CD4-positive, alpha-beta T cell (primary cell): ENCODE measurements around the gene PGLYRP4. TPM values are rescaled to one million over a fixed set of nuclear protein-coding genes. Genes with fewer than 3 reads are reported as not detected.

Source experiments
- ATAC-seq: fragments of 200-7000 bp; cut with Tn5 transposase; one replicate; pipeline ENCODE4 v1.10.0; 2022; ENCODE audit warnings: mild to moderate bottlenecking; ENCODE audit not compliant: poor library complexity
- CTCF ChIA-PET: fragments of 350-600 bp; sonication (Branson Sonifier 250); formaldehyde crosslinking; loops from one replicate; lab custom pipeline; 2021; ENCODE audit warnings: antibody characterized with exemption, inconsistent platforms; lab: Charles Lee
- POLR2A ChIA-PET: fragments of 350-600 bp; sonication (Branson Sonifier 250); formaldehyde crosslinking; loops from one replicate; lab custom pipeline; 2021; ENCODE audit warnings: antibody characterized with exemption, inconsistent platforms; lab: Charles Lee
- DNase-seq, 14 experiments: peaks; one replicate each; pipeline ENCODE4 v3.0.0-alpha.2; 2013 to 2020; ENCODE audit warnings: mixed read lengths in 2 of 14
- H3K27ac ChIP-seq, 2 donors: one replicate each; pipeline versions ENCODE4 v1.5.1 to v1.7.0; 2013; ENCODE audit warnings: low read length in 2 of 2, low read depth in 1 of 2, mild to moderate bottlenecking in 1 of 2
- H3K27me3 ChIP-seq, 2 experiments: 1 replicate in 1 of 2; 2 replicates in 1 of 2; pipeline versions ENCODE4 v1.6.1 to v1.7.0; 2013; ENCODE audit warnings: low read length in 2 of 2, control low read depth in 1 of 2, mild to moderate bottlenecking in 1 of 2, moderate library complexity in 1 of 2; ENCODE audit not compliant: insufficient read depth in 2 of 2, control insufficient read depth in 1 of 2
- H3K36me3 ChIP-seq: one replicate; pipeline ENCODE4 v1.6.1; 2013; ENCODE audit warnings: low read length, control low read depth; ENCODE audit not compliant: insufficient read depth
- H3K4me1 ChIP-seq: one replicate; pipeline ENCODE4 v1.6.1; 2013; ENCODE audit warnings: low read length, control low read depth; ENCODE audit not compliant: insufficient read depth
- H3K4me3 ChIP-seq: one replicate; pipeline ENCODE4 v1.5.1; 2013; ENCODE audit warnings: mild to moderate bottlenecking, low read length, moderate library complexity
- H3K9me3 ChIP-seq, 2 experiments: 1 replicate in 1 of 2; 2 replicates in 1 of 2; pipeline versions ENCODE4 v1.6.1 to v1.7.0; 2013; ENCODE audit warnings: low read length in 2 of 2, mild to moderate bottlenecking in 2 of 2, control low read depth in 1 of 2, moderate library complexity in 1 of 2; ENCODE audit not compliant: control insufficient read depth in 1 of 2, insufficient read depth in 1 of 2
- H3K27ac Mint-ChIP-seq: one replicate; pipeline ENCODE4 v1.8.0; 2020; ENCODE audit warnings: mixed read lengths
- H3K27me3 Mint-ChIP-seq: one replicate; pipeline ENCODE4 v1.8.0; 2021; ENCODE audit warnings: mixed read lengths
- H3K36me3 Mint-ChIP-seq: one replicate; pipeline ENCODE4 v1.8.0; 2021; ENCODE audit warnings: low read depth, mixed read lengths
- H3K4me1 Mint-ChIP-seq: one replicate; pipeline ENCODE4 v1.8.0; 2021; ENCODE audit warnings: low read depth, mixed read lengths
- H3K4me3 Mint-ChIP-seq: one replicate; pipeline ENCODE4 v1.8.0; 2020; ENCODE audit warnings: mild to moderate bottlenecking, mixed read lengths
- H3K9me3 Mint-ChIP-seq: one replicate; pipeline ENCODE4 v1.8.0; 2020; ENCODE audit warnings: mixed read lengths
- CTCF ChIP-seq: fragments of 200-600 bp; IDR thresholded peaks from one replicate; pipeline ENCODE4 v1.8.0; 2022; ENCODE audit warnings: antibody characterized with exemption, mild to moderate bottlenecking
- intact Hi-C, 2 experiments: fragments of 100-400 bp; cut with DNase I in 1 of 2; cut with micrococcal nuclease in 1 of 2; formaldehyde crosslinking; loops; one replicate each; pipeline versions ENCODE4 v1.15.1 to v1.9.0; 2023 to 2025; cut with DNase I, micrococcal nuclease
- total RNA-seq, 174 experiments: library from RNA in 2 of 174; stranded (reverse) in 2 of 174; gene quantifications; one replicate each; pipeline ENCODE4 v1.2.3 and lab custom pipeline; 2021 to 2026

Gene PGLYRP4
- total RNA-seq, 2 experiments from 2014 or later, result not detected

- no peak overlapping the region for H3K4me3 Mint-ChIP-seq
- no peaks in the 10 kb centered on the region for H3K4me1 ChIP-seq
- no peaks in the 10 kb centered on the region for H3K4me1 Mint-ChIP-seq
- peaks cover 20% of the 10 kb centered on the region for H3K27me3 Mint-ChIP-seq
- ChIA-PET POLR2A (no interaction called here), CTCF (no interaction called here)
- DNase-seq, result no peak
- H3K36me3 Mint-ChIP-seq, result no peaks in the 10 kb centered on the region
- ATAC-seq, result no peak
- H3K9me3 Mint-ChIP-seq, result peaks cover 2% of the 10 kb centered on the region
- no peaks in the 10 kb centered on the region for H3K36me3 ChIP-seq
- TF ChIP-seq CTCF, result no peak
- peaks cover 0 to 3% of the 10 kb centered on the region in 2 experiments for H3K9me3 ChIP-seq
- peaks cover 4 to 13% of the 10 kb centered on the region in 2 experiments for H3K27me3 ChIP-seq
- no peak overlapping the region for H3K27ac Mint-ChIP-seq
- H3K27ac ChIP-seq, result no peak overlapping the region
- no peak overlapping the region for H3K4me3 ChIP-seq
- intact Hi-C loops, result no loop called here
Observed at GRCh38 chr1:153309441-153309840, 39.2 kb downstream of the PGLYRP4 start.

- ChIA-PET POLR2A (no interaction called here), CTCF (no interaction called here)
- H3K36me3 ChIP-seq, result no peaks in the 10 kb centered on the region
- TF ChIP-seq CTCF, result no peak
- H3K27ac ChIP-seq, result no peak overlapping the region
- Mint-ChIP-seq H3K9me3 (no peaks in the 10 kb centered on the region), H3K4me1 (no peaks in the 10 kb centered on the region), H3K4me3 (no peak overlapping the region), H3K36me3 (no peaks in the 10 kb centered on the region), H3K27ac (no peak overlapping the region), H3K27me3 (peaks cover 19% of the 10 kb centered on the region)
- intact Hi-C loops, result no loop called here
- H3K4me3 ChIP-seq, result no peak overlapping the region
- H3K4me1 ChIP-seq, result no peaks in the 10 kb centered on the region
- H3K9me3 ChIP-seq, result peaks cover 0 to 3% of the 10 kb centered on the region in 2 experiments
- peaks cover 4 to 13% of the 10 kb centered on the region in 2 experiments for H3K27me3 ChIP-seq
- ATAC-seq (no peak), DNase-seq (no peak)
Observed at GRCh38 chr1:153308540-153308939, 40.1 kb downstream of the PGLYRP4 start.

- H3K4me1 Mint-ChIP-seq, result no peaks in the 10 kb centered on the region
- H3K27ac Mint-ChIP-seq, result no peak overlapping the region
- peaks cover 0 to 3% of the 10 kb centered on the region in 2 experiments for H3K9me3 ChIP-seq
- no peaks in the 10 kb centered on the region for H3K36me3 ChIP-seq
- H3K4me3 Mint-ChIP-seq, result no peak overlapping the region
- no peak for DNase-seq
- CTCF ChIA-PET, result no interaction called here
- no peak overlapping the region for H3K27ac ChIP-seq
- intact Hi-C loops, result no loop called here
- POLR2A ChIA-PET, result no interaction called here
- no peak for ATAC-seq
- no peak overlapping the region for H3K4me3 ChIP-seq
- no peaks in the 10 kb centered on the region for H3K4me1 ChIP-seq
- H3K27me3 Mint-ChIP-seq, result peaks cover 11% of the 10 kb centered on the region
- H3K27me3 ChIP-seq, result peaks cover 4 to 9% of the 10 kb centered on the region in 2 experiments
- no peaks in the 10 kb centered on the region for H3K9me3 Mint-ChIP-seq
- TF ChIP-seq CTCF, result no peak
- H3K36me3 Mint-ChIP-seq, result no peaks in the 10 kb centered on the region
Observed at GRCh38 chr1:153307221-153307600, 41.4 kb downstream of the PGLYRP4 start.
